ENCODE results near the gene CLDN4.

- TF ChIP-seq, protein P1, sequence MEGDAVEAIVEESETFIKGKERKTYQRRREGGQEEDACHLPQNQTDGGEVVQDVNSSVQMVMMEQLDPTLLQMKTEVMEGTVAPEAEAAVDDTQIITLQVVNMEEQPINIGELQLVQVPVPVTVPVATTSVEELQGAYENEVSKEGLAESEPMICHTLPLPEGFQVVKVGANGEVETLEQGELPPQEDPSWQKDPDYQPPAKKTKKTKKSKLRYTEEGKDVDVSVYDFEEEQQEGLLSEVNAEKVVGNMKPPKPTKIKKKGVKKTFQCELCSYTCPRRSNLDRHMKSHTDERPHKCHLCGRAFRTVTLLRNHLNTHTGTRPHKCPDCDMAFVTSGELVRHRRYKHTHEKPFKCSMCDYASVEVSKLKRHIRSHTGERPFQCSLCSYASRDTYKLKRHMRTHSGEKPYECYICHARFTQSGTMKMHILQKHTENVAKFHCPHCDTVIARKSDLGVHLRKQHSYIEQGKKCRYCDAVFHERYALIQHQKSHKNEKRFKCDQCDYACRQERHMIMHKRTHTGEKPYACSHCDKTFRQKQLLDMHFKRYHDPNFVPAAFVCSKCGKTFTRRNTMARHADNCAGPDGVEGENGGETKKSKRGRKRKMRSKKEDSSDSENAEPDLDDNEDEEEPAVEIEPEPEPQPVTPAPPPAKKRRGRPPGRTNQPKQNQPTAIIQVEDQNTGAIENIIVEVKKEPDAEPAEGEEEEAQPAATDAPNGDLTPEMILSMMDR (IDR thresholded peaks at IDR 0.05; ENCODE audit: borderline replicate concordance, extremely low read depth, low read length, poor library complexity, severe bottlenecking) = no peak
- TF ChIP-seq EZH2 (IDR thresholded peaks at IDR 0.05; ENCODE audit: borderline replicate concordance, low read depth, low read length, severe bottlenecking) = no peak
Observed at GRCh38 chr7:73844131-73844547, 13.3 kb downstream of the CLDN4 start.

Data from DND-41 (cell line).